ENCODE measurements around the gene SHH. TPM values are rescaled to one million over a fixed set of nuclear protein-coding genes. Genes with fewer than 3 reads are reported as not detected.

SHH gene
- polyA plus RNA-seq, 3 donors = not detected

- Histone ChIP-seq H3K4me2 (replicated peaks; ENCODE audit: extremely low read depth, low read length, poor library complexity, severe bottlenecking) (no peak overlapping the region), H2AFZ (ENCODE audit: insufficient read depth, low read depth, low read length, poor library complexity, severe bottlenecking) (no peak overlapping the region), H3K4me1 (ENCODE audit: control insufficient read depth in 1 of 2, insufficient read depth in 2 of 2, low read length in 2 of 2) (no peaks in the 10 kb centered on the region), H3K9ac (ENCODE audit: insufficient read depth, low read length, poor library complexity, severe bottlenecking) (no peak overlapping the region), H4K20me1 (ENCODE audit: insufficient read depth, low read length) (no peaks in the 10 kb centered on the region), H3K9me3 (replicated peaks in 1 of 2; ENCODE audit: control insufficient read depth in 1 of 2, insufficient read depth in 1 of 2, low read length in 2 of 2) (no peaks in the 10 kb centered on the region), H3K27ac (ENCODE audit: low read depth in 1 of 2, low read length in 2 of 2) (no peak overlapping the region), H3K79me2 (ENCODE audit: insufficient read depth, low read length) (no peaks in the 10 kb centered on the region), H3K4me3 (replicated peaks in 1 of 3; ENCODE audit: low read depth in 2 of 3, low read length in 3 of 3) (no peak overlapping the region), H3K36me3 (replicated peaks in 1 of 2; ENCODE audit: control insufficient read depth in 1 of 2, insufficient read depth in 2 of 2, low read length in 2 of 2) (no peaks in the 10 kb centered on the region), H3K27me3 (ENCODE audit: control insufficient read depth in 2 of 2, insufficient read depth in 2 of 2, low read length in 2 of 2) (no peaks in the 10 kb centered on the region)
- Mint-ChIP-seq H3K36me3 (no peaks in the 10 kb centered on the region), H3K4me3 (no peak overlapping the region), H3K27me3 (ENCODE audit: low read depth in 3 of 3) (peaks cover 3 to 6% (median 4%) of the 10 kb centered on the region in 3 donors), H3K27ac (no peak overlapping the region), H3K4me1 (no peaks in the 10 kb centered on the region), H3K9me3 (no peaks in the 10 kb centered on the region)
- 92% methylated on average over 20 of the region's 20 CpGs for WGBS (ENCODE audit: insufficient coverage)
- intact Hi-C loops (cut with micrococcal nuclease) = no loop called here
- no peak for TF ChIP-seq CTCF (IDR thresholded peaks at IDR 0.05)
- DNase-seq = no peak
Observed at GRCh38 chr7:155843426-155844018, 31.3 kb upstream of the SHH start.

GRCh38 chr7:155842496-155843265 is 30.4 kb upstream of the SHH start:
- intact Hi-C loops (cut with micrococcal nuclease) = no loop called here

More at GRCh38 chr7:155842496-155843265, 30.4 kb upstream of the SHH start:
- 76% methylated on average over 15 of the region's 21 CpGs for WGBS (ENCODE audit: insufficient coverage)
- Mint-ChIP-seq H3K4me1 (no peaks in the 10 kb centered on the region), H3K27ac (no peak overlapping the region), H3K36me3 (no peaks in the 10 kb centered on the region), H3K9me3 (no peaks in the 10 kb centered on the region), H3K27me3 (ENCODE audit: low read depth in 3 of 3) (peaks cover 5 to 7% (median 6%) of the 10 kb centered on the region in 3 donors), H3K4me3 (peak overlapping the region in 1 of 2 donors; percentile 23)
- no peaks in the 10 kb centered on the region for H3K4me1 ChIP-seq (ENCODE audit: control insufficient read depth in 1 of 2, insufficient read depth in 2 of 2, low read length in 2 of 2)
- H4K20me1 ChIP-seq (ENCODE audit: insufficient read depth, low read length) = no peaks in the 10 kb centered on the region
- no peaks in the 10 kb centered on the region for H3K27me3 ChIP-seq (ENCODE audit: control insufficient read depth in 2 of 2, insufficient read depth in 2 of 2, low read length in 2 of 2)
- no peak overlapping the region for H2AFZ ChIP-seq (ENCODE audit: insufficient read depth, low read depth, low read length, poor library complexity, severe bottlenecking)
- H3K9me3 ChIP-seq (replicated peaks in 1 of 2; ENCODE audit: control insufficient read depth in 1 of 2, insufficient read depth in 1 of 2, low read length in 2 of 2) = no peaks in the 10 kb centered on the region
- H3K4me3 ChIP-seq (replicated peaks in 1 of 3; ENCODE audit: low read depth in 2 of 3, low read length in 3 of 3) = no peak overlapping the region
- H3K9ac ChIP-seq (ENCODE audit: insufficient read depth, low read length, poor library complexity, severe bottlenecking) = no peak overlapping the region
- H3K36me3 ChIP-seq (replicated peaks in 1 of 2; ENCODE audit: control insufficient read depth in 1 of 2, insufficient read depth in 2 of 2, low read length in 2 of 2) = no peaks in the 10 kb centered on the region
- no peak overlapping the region for H3K4me2 ChIP-seq (replicated peaks; ENCODE audit: extremely low read depth, low read length, poor library complexity, severe bottlenecking)
- H3K27ac ChIP-seq (ENCODE audit: low read depth in 1 of 2, low read length in 2 of 2) = no peak overlapping the region
- no peaks in the 10 kb centered on the region for H3K79me2 ChIP-seq (ENCODE audit: insufficient read depth, low read length)
- no peak for DNase-seq
- no peak for TF ChIP-seq CTCF (IDR thresholded peaks at IDR 0.05)
